Ascending aorta (tissue), 2 donors: ENCODE data around the gene SLC1A3. TPM values are rescaled to one million over a fixed set of nuclear protein-coding genes. Genes with fewer than 3 reads are reported as not detected.

Source experiments
- DNase-seq, 2 donors: peaks; one replicate each; pipeline ENCODE4 v3.0.0-alpha.2; 2019; ENCODE audit warnings: low spot score in 2 of 2
- H3K27ac ChIP-seq, 2 donors: fragments of 200-600 bp; sonication (generic); one replicate each; pipeline ENCODE4 v1.5.1; 2016 to 2017; ENCODE audit warnings: mild to moderate bottlenecking in 1 of 2
- H3K27me3 ChIP-seq: fragments of 200-600 bp; sonication (generic); one replicate; pipeline ENCODE4 v1.5.1; 2017
- H3K36me3 ChIP-seq, 2 donors: fragments of 200-600 bp; sonication (generic); one replicate each; pipeline ENCODE4 v1.5.1; 2016
- H3K4me1 ChIP-seq, 2 donors: fragments of 200-600 bp; sonication (generic); one replicate each; pipeline ENCODE4 v1.5.1; 2016 to 2017; ENCODE audit warnings: mild to moderate bottlenecking in 1 of 2
- H3K4me3 ChIP-seq, 2 donors: fragments of 200-600 bp; sonication (generic); one replicate each; pipeline ENCODE4 v1.5.1; 2016 to 2017; ENCODE audit warnings: mild to moderate bottlenecking in 1 of 2
- H3K9me3 ChIP-seq, 2 donors: fragments of 200-600 bp; sonication (generic); one replicate each; pipeline ENCODE4 v1.5.1; 2016
- intact Hi-C: fragments of 100-400 bp; cut with DNase I; formaldehyde crosslinking; loops from one replicate; pipeline ENCODE4 v1.15.1; 2023
- total RNA-seq: library from RNA; depleted of rRNA; stranded (reverse); fragments of >200 nt; gene quantifications from one replicate; pipeline ENCODE4 v1.1.0, GENCODE V29; 2016
- TF ChIP-seq, protein P1 (sequence below), 3 experiments: fragments of 200-600 bp in 2 of 3; fragments of 450-650 bp in 1 of 3; sonication (generic) in 2 of 3; IDR thresholded peaks; one replicate each; pipeline ENCODE4 v1.5.1; 2016 to 2019; ENCODE audit warnings: antibody characterized with exemption in 3 of 3, mild to moderate bottlenecking in 1 of 3, moderate library complexity in 1 of 3

Gene SLC1A3
- total RNA-seq, 1 donor from 2014 or later: 3.0 TPM

DNA sequence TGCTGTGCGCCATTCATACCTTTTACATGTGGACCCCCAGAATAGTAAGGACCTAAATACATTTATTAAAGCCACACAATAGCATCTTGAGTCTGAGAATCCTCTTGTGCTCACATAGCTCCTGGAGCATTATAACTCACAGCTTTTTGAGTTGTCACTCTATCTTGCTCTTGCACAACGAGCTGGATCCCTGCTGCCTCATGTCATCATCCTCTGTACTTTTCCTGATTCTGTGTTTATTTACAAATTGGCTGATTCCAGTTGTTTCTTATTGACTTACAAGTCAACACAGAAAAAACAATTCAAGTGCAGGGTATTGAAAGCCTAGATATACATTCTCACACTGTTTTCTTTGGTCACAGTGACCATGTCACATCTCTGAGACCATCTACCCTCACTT, 112.9 kb downstream of the SLC1A3 start:
- TF ChIP-seq, protein P1, sequence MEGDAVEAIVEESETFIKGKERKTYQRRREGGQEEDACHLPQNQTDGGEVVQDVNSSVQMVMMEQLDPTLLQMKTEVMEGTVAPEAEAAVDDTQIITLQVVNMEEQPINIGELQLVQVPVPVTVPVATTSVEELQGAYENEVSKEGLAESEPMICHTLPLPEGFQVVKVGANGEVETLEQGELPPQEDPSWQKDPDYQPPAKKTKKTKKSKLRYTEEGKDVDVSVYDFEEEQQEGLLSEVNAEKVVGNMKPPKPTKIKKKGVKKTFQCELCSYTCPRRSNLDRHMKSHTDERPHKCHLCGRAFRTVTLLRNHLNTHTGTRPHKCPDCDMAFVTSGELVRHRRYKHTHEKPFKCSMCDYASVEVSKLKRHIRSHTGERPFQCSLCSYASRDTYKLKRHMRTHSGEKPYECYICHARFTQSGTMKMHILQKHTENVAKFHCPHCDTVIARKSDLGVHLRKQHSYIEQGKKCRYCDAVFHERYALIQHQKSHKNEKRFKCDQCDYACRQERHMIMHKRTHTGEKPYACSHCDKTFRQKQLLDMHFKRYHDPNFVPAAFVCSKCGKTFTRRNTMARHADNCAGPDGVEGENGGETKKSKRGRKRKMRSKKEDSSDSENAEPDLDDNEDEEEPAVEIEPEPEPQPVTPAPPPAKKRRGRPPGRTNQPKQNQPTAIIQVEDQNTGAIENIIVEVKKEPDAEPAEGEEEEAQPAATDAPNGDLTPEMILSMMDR (IDR thresholded peaks at IDR 0.05): no peak
- no peak for DNase-seq
- no peak overlapping the region for H3K4me3 ChIP-seq
- H3K27ac ChIP-seq: no peak overlapping the region
- intact Hi-C loops: no loop called here
- no peaks in the 10 kb centered on the region for H3K27me3 ChIP-seq
- no peaks in the 10 kb centered on the region for H3K36me3 ChIP-seq
- H3K4me1 ChIP-seq: no peaks in the 10 kb centered on the region
- no peaks in the 10 kb centered on the region for H3K9me3 ChIP-seq

DNA sequence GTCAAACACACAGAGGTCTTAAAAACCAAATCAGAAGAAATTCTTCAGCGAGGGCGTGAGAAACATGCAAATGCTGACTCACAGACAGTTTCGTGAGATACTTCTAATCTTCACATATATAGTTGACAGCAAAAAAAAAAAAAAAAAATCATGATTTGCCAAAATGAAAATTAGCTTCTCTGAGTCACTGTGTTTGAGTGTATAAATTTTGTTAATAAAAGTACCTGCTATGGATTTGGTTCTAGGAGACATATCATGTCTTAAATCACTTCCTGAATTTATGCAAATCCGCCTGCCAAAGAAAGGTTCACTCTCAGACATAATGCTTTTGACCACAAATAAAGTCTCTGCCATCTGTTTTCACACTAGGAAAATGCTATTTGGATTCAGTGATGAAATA, 114.3 kb downstream of the SLC1A3 start:
- Histone ChIP-seq H3K27me3 (no peaks in the 10 kb centered on the region), H3K4me1 (no peaks in the 10 kb centered on the region), H3K27ac (no peak overlapping the region)

DNA sequence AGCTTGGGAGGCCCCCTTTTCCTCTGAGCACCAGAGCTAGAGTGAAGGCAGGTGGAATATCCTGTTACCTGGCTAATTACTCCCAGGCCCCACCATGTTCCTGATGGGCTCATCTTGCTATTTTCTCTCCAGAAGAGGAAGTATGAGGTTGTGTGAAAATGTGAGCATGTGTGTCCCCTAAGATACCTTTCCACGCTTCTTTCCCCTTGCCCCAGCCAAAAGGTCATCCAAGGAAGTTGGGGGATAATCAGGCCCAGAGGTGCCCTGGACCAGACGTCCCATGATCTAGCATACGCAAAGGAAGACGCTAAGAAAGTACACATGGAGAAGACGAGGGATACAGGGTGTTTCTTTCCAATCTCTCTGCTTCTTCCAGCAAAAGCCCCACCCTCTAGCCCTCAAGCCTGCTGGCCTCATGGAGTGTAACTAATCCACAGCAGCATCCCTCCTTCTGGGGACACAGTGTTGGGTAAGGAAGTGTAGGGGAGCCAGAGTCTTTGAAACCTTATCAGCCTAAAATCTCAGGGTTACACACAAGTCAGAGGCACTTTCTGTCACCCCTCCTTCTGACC, 115.3 kb downstream of the SLC1A3 start:
- no peak overlapping the region for H3K27ac ChIP-seq
- H3K9me3 ChIP-seq: no peaks in the 10 kb centered on the region
- TF ChIP-seq, protein P1 (IDR thresholded peaks at IDR 0.05): no peak
- no peaks in the 10 kb centered on the region for H3K27me3 ChIP-seq
- intact Hi-C loops: no loop called here
- no peak for DNase-seq
- no peaks in the 10 kb centered on the region for H3K36me3 ChIP-seq
- H3K4me3 ChIP-seq: no peak overlapping the region
- no peaks in the 10 kb centered on the region for H3K4me1 ChIP-seq

More for the DNA sequence above, 114.3 kb downstream of the SLC1A3 start:
- no peaks in the 10 kb centered on the region for H3K36me3 ChIP-seq
- DNase-seq: no peak
- no peak overlapping the region for H3K4me3 ChIP-seq
- intact Hi-C loops: no loop called here
- no peaks in the 10 kb centered on the region for H3K9me3 ChIP-seq
- TF ChIP-seq, protein P1 (IDR thresholded peaks at IDR 0.05): no peak

DNA sequence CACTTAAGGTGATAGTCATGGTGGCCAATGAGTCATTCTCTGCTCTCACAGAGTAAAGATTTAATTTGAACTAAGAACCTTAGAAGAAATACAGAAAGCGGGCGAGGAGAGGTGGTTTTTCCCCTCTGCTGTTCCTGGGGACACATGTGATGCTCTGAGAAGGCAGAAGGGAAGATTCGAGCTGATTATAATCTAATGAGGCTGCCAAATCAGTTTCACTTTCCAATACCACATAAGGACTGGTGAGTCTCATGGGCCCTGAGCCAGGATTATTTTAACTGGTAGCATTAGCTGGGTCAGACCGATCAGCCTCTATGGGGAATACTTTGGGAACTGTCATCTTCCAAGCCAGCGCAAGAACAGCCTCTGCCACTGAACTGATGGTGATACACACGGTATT, 116.5 kb downstream of the SLC1A3 start:
- intact Hi-C loops: no loop called here
- DNase-seq: no peak
- H3K27me3 ChIP-seq: no peaks in the 10 kb centered on the region
- H3K4me3 ChIP-seq: no peak overlapping the region
- H3K27ac ChIP-seq: no peak overlapping the region
- H3K36me3 ChIP-seq: no peaks in the 10 kb centered on the region
- no peaks in the 10 kb centered on the region for H3K4me1 ChIP-seq
- H3K9me3 ChIP-seq: no peaks in the 10 kb centered on the region
- TF ChIP-seq, protein P1 (IDR thresholded peaks at IDR 0.05): no peak

DNA sequence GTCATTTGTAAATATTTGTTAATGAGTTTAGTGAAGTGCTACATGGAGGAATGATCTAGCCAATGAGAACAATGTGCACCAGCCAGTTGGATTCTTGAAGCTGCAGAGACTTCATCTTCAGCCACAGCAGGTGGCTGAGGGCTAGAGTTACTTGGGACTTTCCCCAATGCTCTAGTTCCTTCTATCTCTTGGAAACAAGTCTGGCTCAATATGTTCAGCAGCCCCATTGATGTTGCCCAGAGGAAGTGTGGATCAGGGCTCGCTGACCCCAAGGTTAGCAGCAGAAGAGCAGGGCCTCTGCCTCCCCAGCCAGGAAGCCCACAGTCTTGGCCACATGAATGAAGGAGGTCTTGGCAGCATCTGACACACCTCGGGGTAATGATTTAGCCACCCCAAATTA, 117.5 kb downstream of the SLC1A3 start:
- Histone ChIP-seq H3K27ac (no peak overlapping the region), H3K4me3 (no peak overlapping the region), H3K36me3 (no peaks in the 10 kb centered on the region), H3K9me3 (no peaks in the 10 kb centered on the region), H3K27me3 (no peaks in the 10 kb centered on the region), H3K4me1 (no peaks in the 10 kb centered on the region)
- no peak for DNase-seq
- intact Hi-C loops: no loop called here
- TF ChIP-seq, protein P1 (IDR thresholded peaks at IDR 0.05): no peak
